Neural crest cell (in vitro differentiated cells): Measurements from ENCODE around the gene YBX2. TPM values are rescaled to one million over a fixed set of nuclear protein-coding genes. Genes with fewer than 3 reads are reported as not detected.

Source experiments
- DNase-seq: peaks from one replicate; pipeline ENCODE4 v3.0.0; 2021; ENCODE audit warnings: low read depth, mixed read lengths, low spot score
- H3K27ac Mint-ChIP-seq: one replicate; pipeline ENCODE4 v1.8.0; 2021; ENCODE audit warnings: mild to moderate bottlenecking, mixed read lengths; ENCODE audit not compliant: unreplicated experiment
- H3K27me3 Mint-ChIP-seq: 2 replicates; pipeline ENCODE4 v1.8.0; 2021; ENCODE audit warnings: low read depth, mild to moderate bottlenecking, mixed read lengths
- H3K36me3 Mint-ChIP-seq: 2 replicates; pipeline ENCODE4 v1.8.0; 2021; ENCODE audit warnings: low read depth, mild to moderate bottlenecking, mixed read lengths
- H3K4me1 Mint-ChIP-seq: 2 replicates; pipeline ENCODE4 v1.8.0; 2021; ENCODE audit warnings: mixed read lengths
- H3K4me3 Mint-ChIP-seq: one replicate; pipeline ENCODE4 v1.8.0; 2021; ENCODE audit warnings: mild to moderate bottlenecking, mixed read lengths
- H3K9me3 Mint-ChIP-seq: 2 replicates; pipeline ENCODE4 v1.8.0; 2021; ENCODE audit warnings: mixed read lengths
- total RNA-seq: library from RNA; stranded (reverse); gene quantifications from 2 replicates; pipeline ENCODE4 v1.2.1, GENCODE V29; 2021
- TF ChIP-seq, protein P1 (sequence below): fragments of 200-600 bp; sonication (generic); conservative IDR thresholded peaks from 2 replicates; pipeline ENCODE4 v1.5.0; 2021; ENCODE audit warnings: antibody characterized with exemption, mild to moderate bottlenecking

The YBX2 gene
- total RNA-seq, 1 donor from 2014 or later: 0.54 TPM

DNA sequence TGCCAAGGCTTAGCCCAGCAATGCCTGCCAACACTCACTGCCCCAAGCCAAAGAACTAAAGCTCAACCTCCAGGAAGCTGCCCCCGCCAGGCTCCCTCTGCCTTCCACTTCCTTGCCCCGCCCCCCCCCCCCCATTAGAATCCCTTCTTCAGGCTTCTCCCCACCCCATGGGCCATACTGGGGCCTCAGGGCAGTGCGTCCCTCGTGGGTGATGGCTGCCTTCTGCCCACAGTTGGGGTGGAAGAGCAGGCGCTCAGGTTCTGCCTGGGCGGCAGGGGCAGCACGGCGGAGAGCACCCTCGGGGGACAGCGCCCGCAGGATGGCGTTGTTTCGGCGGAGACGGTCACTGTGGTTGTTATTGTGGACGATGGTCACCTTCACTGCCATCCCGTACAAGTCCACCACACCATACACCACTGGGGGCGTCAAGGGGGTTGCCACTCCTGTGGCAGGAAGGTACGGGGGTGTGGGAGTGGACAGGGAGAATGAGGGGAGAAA, 30.6 kb upstream of the YBX2 start:
- Mint-ChIP-seq H3K4me1 (peaks cover 20% of the 10 kb centered on the region), H3K36me3 (peaks cover 3% of the 10 kb centered on the region), H3K27ac (no peak overlapping the region), H3K27me3 (no peaks in the 10 kb centered on the region), H3K4me3 (peak overlapping the region; percentile 47), H3K9me3 (no peaks in the 10 kb centered on the region)
- DNase-seq: no peak
- TF ChIP-seq, protein P1, sequence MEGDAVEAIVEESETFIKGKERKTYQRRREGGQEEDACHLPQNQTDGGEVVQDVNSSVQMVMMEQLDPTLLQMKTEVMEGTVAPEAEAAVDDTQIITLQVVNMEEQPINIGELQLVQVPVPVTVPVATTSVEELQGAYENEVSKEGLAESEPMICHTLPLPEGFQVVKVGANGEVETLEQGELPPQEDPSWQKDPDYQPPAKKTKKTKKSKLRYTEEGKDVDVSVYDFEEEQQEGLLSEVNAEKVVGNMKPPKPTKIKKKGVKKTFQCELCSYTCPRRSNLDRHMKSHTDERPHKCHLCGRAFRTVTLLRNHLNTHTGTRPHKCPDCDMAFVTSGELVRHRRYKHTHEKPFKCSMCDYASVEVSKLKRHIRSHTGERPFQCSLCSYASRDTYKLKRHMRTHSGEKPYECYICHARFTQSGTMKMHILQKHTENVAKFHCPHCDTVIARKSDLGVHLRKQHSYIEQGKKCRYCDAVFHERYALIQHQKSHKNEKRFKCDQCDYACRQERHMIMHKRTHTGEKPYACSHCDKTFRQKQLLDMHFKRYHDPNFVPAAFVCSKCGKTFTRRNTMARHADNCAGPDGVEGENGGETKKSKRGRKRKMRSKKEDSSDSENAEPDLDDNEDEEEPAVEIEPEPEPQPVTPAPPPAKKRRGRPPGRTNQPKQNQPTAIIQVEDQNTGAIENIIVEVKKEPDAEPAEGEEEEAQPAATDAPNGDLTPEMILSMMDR: no peak

DNA sequence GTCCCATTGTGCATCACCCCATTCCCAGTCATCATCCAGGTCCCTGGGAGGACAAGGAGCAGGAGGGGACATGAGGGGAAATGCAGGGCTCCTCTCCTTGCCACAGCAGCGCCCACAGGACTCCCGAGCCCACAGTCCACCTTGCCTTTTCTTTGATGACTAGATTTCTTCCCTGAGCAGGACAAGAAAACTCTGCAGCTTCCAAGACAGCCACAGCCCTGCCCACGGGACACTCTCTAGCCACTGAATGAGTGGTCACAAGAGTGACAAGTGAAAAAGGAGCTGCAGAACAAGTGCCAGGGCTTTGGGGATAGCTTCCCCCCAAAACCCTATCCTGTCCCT, 30.0 kb upstream of the YBX2 start:
- TF ChIP-seq, protein P1: no peak
- Mint-ChIP-seq H3K36me3 (peaks cover 3% of the 10 kb centered on the region), H3K27me3 (no peaks in the 10 kb centered on the region), H3K4me1 (peaks cover 14% of the 10 kb centered on the region), H3K4me3 (peak overlapping the region; percentile 79), H3K27ac (no peak overlapping the region), H3K9me3 (no peaks in the 10 kb centered on the region)
- no peak for DNase-seq

DNA sequence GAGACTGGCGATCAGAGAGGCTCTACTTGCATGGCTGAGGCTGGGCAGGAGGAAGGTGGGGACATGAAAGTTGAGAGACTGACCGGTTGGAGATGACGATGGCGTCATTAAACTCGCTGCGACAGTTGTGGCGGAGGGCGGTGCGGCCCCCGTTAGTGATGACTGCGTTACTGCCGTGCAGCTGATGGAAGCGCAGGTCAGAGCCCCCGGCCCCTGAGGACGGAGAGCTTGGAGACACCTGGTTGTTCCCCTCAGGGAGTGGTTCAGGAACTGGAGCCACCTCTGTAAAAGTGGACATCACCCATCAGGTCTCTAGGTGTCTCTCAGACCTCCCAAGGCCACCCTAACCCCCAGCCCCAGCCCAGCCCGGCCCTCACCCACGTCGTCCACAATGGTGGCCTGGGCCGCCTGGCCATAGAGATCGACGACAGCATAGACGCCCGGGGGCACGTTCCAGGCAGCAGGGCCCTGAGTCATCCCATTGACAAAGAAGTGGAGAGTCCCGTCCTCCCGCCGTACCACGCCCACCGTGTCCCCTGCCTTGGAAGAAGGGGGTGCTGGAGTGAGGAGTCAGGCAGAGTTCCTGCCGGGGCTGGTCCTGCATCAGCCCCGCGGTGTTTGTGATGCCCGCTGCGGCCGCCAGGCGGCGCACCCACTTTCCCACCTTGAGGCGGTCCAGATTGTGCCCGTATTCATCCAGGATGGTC, 29.4 kb upstream of the YBX2 start:
- TF ChIP-seq, protein P1: peak; percentile 79
- DNase-seq: peak; percentile 77
- no peaks in the 10 kb centered on the region for H3K27me3 Mint-ChIP-seq
- H3K27ac Mint-ChIP-seq: no peak overlapping the region
- H3K4me1 Mint-ChIP-seq: peaks cover 12% of the 10 kb centered on the region
- peaks cover 3% of the 10 kb centered on the region for H3K36me3 Mint-ChIP-seq
- H3K4me3 Mint-ChIP-seq: peak overlapping the region; percentile 79
- no peaks in the 10 kb centered on the region for H3K9me3 Mint-ChIP-seq

DNA sequence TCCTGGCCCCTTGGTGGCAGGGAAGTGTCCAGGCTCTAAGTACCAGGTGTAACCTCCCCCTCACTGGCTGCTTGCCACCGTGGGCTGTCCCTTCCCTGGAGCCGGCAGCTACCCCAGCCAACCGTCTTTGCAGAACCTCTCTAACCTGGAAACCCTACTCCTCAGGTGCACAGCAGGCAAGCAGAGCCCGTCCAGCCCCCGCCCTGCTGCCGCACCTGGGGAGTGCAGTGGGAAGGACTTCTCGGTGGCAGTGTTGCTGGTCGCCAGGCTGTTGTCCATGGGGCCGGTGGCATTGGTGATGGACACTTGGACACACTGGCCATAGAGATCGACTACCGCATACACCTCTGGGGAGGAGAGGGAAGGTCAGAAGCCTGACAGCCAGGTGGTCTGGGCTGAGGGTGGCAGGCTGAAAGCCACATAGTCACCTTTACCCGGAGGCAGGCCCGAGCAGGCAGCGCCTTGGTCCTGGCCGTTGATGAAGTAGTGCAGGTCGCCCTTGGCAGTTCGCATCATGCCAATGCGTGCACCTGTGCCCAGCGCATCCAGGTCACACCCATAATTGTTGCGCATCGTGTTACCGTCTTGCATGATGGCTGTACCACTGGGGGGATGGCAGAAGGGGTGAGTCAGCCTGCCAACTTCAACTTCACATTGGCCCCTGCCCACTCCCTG, 28.2 kb upstream of the YBX2 start:
- TF ChIP-seq, protein P1: no peak
- Mint-ChIP-seq H3K4me1 (no peaks in the 10 kb centered on the region), H3K27me3 (no peaks in the 10 kb centered on the region), H3K9me3 (no peaks in the 10 kb centered on the region), H3K27ac (no peak overlapping the region), H3K36me3 (peaks cover 3% of the 10 kb centered on the region), H3K4me3 (no peak overlapping the region)
- DNase-seq: no peak

DNA sequence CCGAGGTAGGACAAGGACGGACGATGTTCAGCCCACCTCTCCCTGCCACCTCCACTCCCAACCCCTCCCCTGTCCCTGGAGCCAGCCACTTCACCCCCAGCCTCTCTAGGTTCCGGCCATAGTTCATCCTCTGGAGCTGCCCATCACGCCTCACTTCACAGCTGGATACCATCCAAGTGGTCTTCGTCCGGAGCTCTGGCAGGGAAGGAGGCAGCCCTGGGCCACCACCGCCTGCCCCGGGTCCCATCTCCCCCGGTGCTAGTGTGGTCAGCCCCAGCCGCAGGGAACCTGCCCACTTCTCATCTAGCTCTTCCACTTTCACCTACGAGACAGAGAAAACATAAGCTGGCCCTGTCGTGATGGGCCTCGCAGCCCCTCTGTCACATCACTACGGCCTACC, 27.0 kb upstream of the YBX2 start:
- H3K27ac Mint-ChIP-seq: no peak overlapping the region
- H3K4me1 Mint-ChIP-seq: peaks cover 1% of the 10 kb centered on the region
- H3K4me3 Mint-ChIP-seq: peak overlapping the region; percentile 20
- H3K9me3 Mint-ChIP-seq: no peaks in the 10 kb centered on the region
- H3K27me3 Mint-ChIP-seq: no peaks in the 10 kb centered on the region
- no peak for DNase-seq
- TF ChIP-seq, protein P1: no peak
- H3K36me3 Mint-ChIP-seq: peaks cover 3% of the 10 kb centered on the region
